H9 (cell line): ENCODE data around the gene ZBTB45. TPM values are rescaled to one million over a fixed set of nuclear protein-coding genes. Genes with fewer than 3 reads are reported as not detected.
"Not testable (repeated sequence)": the region's sequence is repeated elsewhere in the genome, so short reads cannot be mapped to it uniquely, and the experiment has no call there.

ENCODE experiments used
- DNase-seq: peaks from one replicate; pipeline ENCODE4 v3.0.0-alpha.2; 2017
- H2AFZ ChIP-seq: one replicate; pipeline ENCODE4 v1.6.1; 2013; ENCODE audit warnings: mild to moderate bottlenecking, low read length, control low read depth, moderate library complexity
- H2AK5ac ChIP-seq: 2 replicates; pipeline ENCODE4 v1.6.1; 2013; ENCODE audit warnings: low read length, control low read depth, mixed read lengths; ENCODE audit not compliant: insufficient read length
- H2BK120ac ChIP-seq: one replicate; pipeline ENCODE4 v1.6.1; 2013; ENCODE audit warnings: low read depth, mild to moderate bottlenecking, low read length, control low read depth, inconsistent platforms; ENCODE audit not compliant: poor library complexity, severe bottlenecking
- H2BK12ac ChIP-seq: 2 replicates; pipeline ENCODE4 v1.6.1; 2013; ENCODE audit warnings: low read length, control low read depth, mixed read lengths, low read depth; ENCODE audit not compliant: insufficient read length
- H2BK15ac ChIP-seq: 2 replicates; pipeline ENCODE4 v1.6.1; 2013; ENCODE audit warnings: low read depth, low read length, control low read depth
- H2BK20ac ChIP-seq: one replicate; pipeline ENCODE4 v1.6.1; 2013; ENCODE audit warnings: low read depth, mild to moderate bottlenecking, low read length, control low read depth, inconsistent platforms; ENCODE audit not compliant: poor library complexity, severe bottlenecking
- H2BK5ac ChIP-seq: 2 replicates; pipeline ENCODE4 v1.6.1; 2013; ENCODE audit warnings: low read length, control low read depth, mixed read lengths; ENCODE audit not compliant: insufficient read length
- H3K14ac ChIP-seq: 2 replicates; pipeline ENCODE4 v1.6.1; 2013; ENCODE audit warnings: low read length, control low read depth; ENCODE audit not compliant: insufficient read depth
- H3K18ac ChIP-seq: 2 replicates; pipeline ENCODE4 v1.6.1; 2013; ENCODE audit warnings: low read depth, mild to moderate bottlenecking, mixed read lengths, low read length, control low read depth; ENCODE audit not compliant: insufficient read length
- H3K23ac ChIP-seq: 2 replicates; pipeline ENCODE4 v1.6.1; 2013; ENCODE audit warnings: low read length, control low read depth, mixed read lengths, low read depth; ENCODE audit not compliant: insufficient read length
- H3K23me2 ChIP-seq: 2 replicates; pipeline ENCODE4 v1.6.1; 2013; ENCODE audit warnings: low read depth, mild to moderate bottlenecking, mixed read lengths, low read length, control low read depth; ENCODE audit not compliant: insufficient read length, poor library complexity, severe bottlenecking
- H3K27ac ChIP-seq: 2 replicates; pipeline ENCODE4 v1.5.1; 2013; ENCODE audit warnings: low read length, control low read depth, mixed read lengths, low read depth; ENCODE audit not compliant: insufficient read length
- H3K27me3 ChIP-seq: 2 replicates; pipeline ENCODE4 v1.6.1; 2013; ENCODE audit warnings: low read length, control low read depth, inconsistent platforms; ENCODE audit not compliant: insufficient read depth
- H3K4ac ChIP-seq: 2 replicates; pipeline ENCODE4 v1.6.1; 2013; ENCODE audit warnings: low read depth, mild to moderate bottlenecking, control low read depth, inconsistent platforms, low read length, moderate library complexity
- H3K4me1 ChIP-seq: 2 replicates; pipeline ENCODE4 v1.6.1; 2013; ENCODE audit warnings: low read length, control low read depth, inconsistent platforms; ENCODE audit not compliant: insufficient read depth
- H3K4me2 ChIP-seq: 2 replicates; pipeline ENCODE4 v1.6.1; 2013; ENCODE audit warnings: low read length, control low read depth, mixed read lengths; ENCODE audit not compliant: insufficient read length, insufficient read depth
- H3K56ac ChIP-seq: 2 replicates; pipeline ENCODE4 v1.6.1; 2013; ENCODE audit warnings: low read depth, mild to moderate bottlenecking, mixed read lengths, low read length, control low read depth; ENCODE audit not compliant: insufficient read length
- H3K79me1 ChIP-seq: 2 replicates; pipeline ENCODE4 v1.6.1; 2013; ENCODE audit warnings: low read depth, mild to moderate bottlenecking, moderate library complexity, low read length, control low read depth, inconsistent platforms; ENCODE audit not compliant: insufficient read depth, poor library complexity, severe bottlenecking
- H3K79me2 ChIP-seq: 2 replicates; pipeline ENCODE4 v1.6.1; 2013; ENCODE audit warnings: low read length, control low read depth, inconsistent platforms; ENCODE audit not compliant: insufficient read depth
- H3K9ac ChIP-seq: 2 replicates; pipeline ENCODE4 v1.6.1; 2013; ENCODE audit warnings: low read length, control low read depth, mixed read lengths; ENCODE audit not compliant: insufficient read length; ENCODE audit errors: extremely low read depth
- H3K9me3 ChIP-seq: one replicate; pipeline ENCODE4 v1.6.1; 2013; ENCODE audit warnings: low read depth, low read length, inconsistent platforms; ENCODE audit not compliant: control insufficient read depth
- H3T11ph ChIP-seq: one replicate; pipeline ENCODE4 v1.6.1; 2013; ENCODE audit warnings: mild to moderate bottlenecking, low read length, control low read depth, inconsistent platforms
- H4K20me1 ChIP-seq: one replicate; pipeline ENCODE4 v1.6.1; 2013; ENCODE audit not compliant: control insufficient read depth, insufficient read length, insufficient read depth
- H4K5ac ChIP-seq: 2 replicates; pipeline ENCODE4 v1.6.1; 2013; ENCODE audit warnings: low read depth, mild to moderate bottlenecking, mixed read lengths, low read length, control low read depth; ENCODE audit not compliant: insufficient read length
- H4K8ac ChIP-seq: replicated peaks from 2 replicates; pipeline ENCODE4 v1.6.1; 2013; ENCODE audit warnings: low read length, control low read depth, mixed read lengths, low read depth; ENCODE audit not compliant: insufficient read length
- H4K91ac ChIP-seq: 2 replicates; pipeline ENCODE4 v1.6.1; 2013; ENCODE audit warnings: low read depth, mild to moderate bottlenecking, moderate library complexity, mixed read lengths, low read length, control low read depth; ENCODE audit not compliant: insufficient read length
- H3K27ac Mint-ChIP-seq, 3 experiments: 2 replicates in 2 of 3; 3 replicates in 1 of 3; pipeline ENCODE4 v1.8.0; 2020 to 2021; ENCODE audit warnings: mixed read lengths in 3 of 3, mild to moderate bottlenecking in 1 of 3, moderate library complexity in 1 of 3
- H3K27me3 Mint-ChIP-seq: 2 replicates; pipeline ENCODE4 v1.8.0; 2021; ENCODE audit warnings: low read depth, mild to moderate bottlenecking, moderate library complexity, mixed read lengths
- H3K36me3 Mint-ChIP-seq, 3 experiments: 2 replicates in 2 of 3; 3 replicates in 1 of 3; pipeline ENCODE4 v1.8.0; 2020 to 2021; ENCODE audit warnings: low read depth in 3 of 3, mixed read lengths in 3 of 3; ENCODE audit not compliant: insufficient read depth in 1 of 3
- H3K4me1 Mint-ChIP-seq, 2 experiments: 2 replicates each; pipeline ENCODE4 v1.8.0; 2020; ENCODE audit warnings: mixed read lengths in 2 of 2
- H3K4me3 Mint-ChIP-seq, 2 experiments: 2 replicates in 1 of 2; 3 replicates in 1 of 2; pipeline ENCODE4 v1.8.0; 2020 to 2021; ENCODE audit warnings: mild to moderate bottlenecking in 2 of 2, mixed read lengths in 2 of 2, moderate library complexity in 1 of 2
- H3K9me3 Mint-ChIP-seq, 2 experiments: 2 replicates in 1 of 2; 3 replicates in 1 of 2; pipeline ENCODE4 v1.8.0; 2020; ENCODE audit warnings: mild to moderate bottlenecking in 2 of 2, mixed read lengths in 2 of 2, moderate library complexity in 1 of 2
- CTCF ChIP-seq: fragments of 200-600 bp; sonication (generic); conservative IDR thresholded peaks from 3 replicates; pipeline ENCODE4 v1.8.0; 2021; ENCODE audit warnings: antibody characterized with exemption, mild to moderate bottlenecking
- WGBS: extraction: QIAGEN DNeasy Blood & Tissue Kit; methylation state at CpG from one replicate; pipeline ENCODE4 v1.1.7; 2013; ENCODE audit warnings: missing lambda C conversion rate, low lambda C conversion rate, mixed read lengths; ENCODE audit not compliant: insufficient read length; ENCODE audit errors: extremely low coverage; 5-methylcytosine and 5-hydroxymethylcytosine counted together
- total RNA-seq: library from RNA; stranded (reverse); gene quantifications from 2 replicates; pipeline ENCODE4 v1.2.1, GENCODE V29; 2021

Gene ZBTB45
- total RNA-seq, 1 experiment from 2014 or later = 18.7 TPM

DNA sequence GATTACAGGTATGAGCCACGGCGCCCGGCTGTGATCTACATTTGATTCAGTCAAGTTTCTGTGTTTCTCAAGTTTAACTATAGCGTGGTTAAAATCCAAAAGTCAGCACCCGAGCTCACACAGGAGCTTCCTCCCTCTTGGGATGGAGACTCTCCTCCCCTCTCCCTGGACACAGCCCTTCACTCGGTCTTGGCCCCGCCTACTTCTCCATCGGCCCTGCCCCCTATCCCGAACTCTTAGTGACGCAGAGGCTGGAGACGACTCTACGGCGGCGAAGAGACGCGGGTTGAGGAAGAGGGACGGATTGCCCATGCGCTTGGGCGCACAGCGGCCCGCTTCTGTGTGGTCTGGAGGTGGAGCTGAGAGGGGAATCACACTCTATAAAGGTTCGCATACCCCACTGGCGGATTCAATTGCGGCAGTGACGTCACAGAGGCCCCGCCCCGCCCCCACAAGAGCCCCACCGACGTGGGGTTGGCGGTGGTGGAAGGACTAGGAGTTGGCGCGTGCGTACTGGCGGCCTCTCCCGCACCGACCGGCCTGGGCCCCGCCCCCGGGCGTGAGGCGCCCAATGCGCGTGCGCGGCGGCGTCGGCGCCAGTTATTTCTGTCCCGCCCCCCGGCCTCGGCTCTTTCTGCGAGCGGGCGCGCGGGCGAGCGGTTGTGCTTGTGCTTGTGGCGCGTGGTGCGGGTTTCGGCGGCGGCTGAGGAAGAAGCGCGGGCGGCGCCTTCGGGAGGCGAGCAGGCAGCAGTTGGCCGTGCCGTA is 24.4 kb upstream of the ZBTB45 start, which contains the start of gene TRIM28:
Gene TRIM28 (plus strand): TSS at position 239 of the 765 bp plus-strand sequence. CDS start 694 bp downstream, outside the sequence.
- Histone ChIP-seq H2BK5ac (no peak within 1 kb of the TSS), H3K9me3 (no peaks in the 10 kb centered on the region), H2BK15ac (no peak within 1 kb of the TSS), H3K4me1 (peaks cover 4% of the 10 kb centered on the region; the same call in 1 of the 2 replicates), H3K18ac (peak within 1 kb of the TSS; percentile 89), H2BK120ac (no peak within 1 kb of the TSS), H4K5ac (no peak within 1 kb of the TSS), H3K23ac (no peak within 1 kb of the TSS), H2AFZ (no peak within 1 kb of the TSS), H3K9ac (peak within 1 kb of the TSS; percentile 91), H4K20me1 (peaks cover 7% of the 10 kb centered on the region), H2AK5ac (no peak within 1 kb of the TSS), H3K4ac (no peak within 1 kb of the TSS), H3K79me1 (peaks cover 14% of the 10 kb centered on the region), H3T11ph (no peak within 1 kb of the TSS), H4K8ac (no peak within 1 kb of the TSS), H3K4me2 (peak within 1 kb of the TSS; percentile 99), H2BK20ac (no peak within 1 kb of the TSS), H3K27ac (peak within 1 kb of the TSS; percentile 75), H3K14ac (peak within 1 kb of the TSS; percentile 98), H3K23me2 (peaks cover 11% of the 10 kb centered on the region), H3K79me2 (peaks cover 26% of the 10 kb centered on the region), H4K91ac (no peak within 1 kb of the TSS), H3K56ac (no peak within 1 kb of the TSS), H2BK12ac (no peak within 1 kb of the TSS), H3K27me3 (peaks cover 4% of the 10 kb centered on the region; the same call in 1 of the 2 replicates)
- TF ChIP-seq CTCF = no peak
- Mint-ChIP-seq H3K9me3 (no peaks in the 10 kb centered on the region; a peak in 1 of 5 replicates), H3K27ac (peak within 1 kb of the TSS; percentile 99 to 100 (median 100)), H3K4me1 (peaks cover 17 to 18% of the 10 kb centered on the region in 2 experiments), H3K4me3 (peak within 1 kb of the TSS; percentile 98 to 100), H3K36me3 (peaks cover 38 to 42% (median 41%) of the 10 kb centered on the region in 3 experiments), H3K27me3 (peaks cover 35% of the 10 kb centered on the region)
- WGBS = no CpG with 5 or more reads among the region's 73 CpGs
- DNase-seq = peak; percentile 97

- H2BK120ac ChIP-seq, H3T11ph ChIP-seq, H4K8ac ChIP-seq, H3K14ac ChIP-seq, H4K91ac ChIP-seq, H3K4me2 ChIP-seq, DNase-seq, H3K9ac ChIP-seq, H4K5ac ChIP-seq, H3K27me3 ChIP-seq, H3K4ac ChIP-seq, H3K27ac ChIP-seq, H4K20me1 ChIP-seq, H2BK15ac ChIP-seq, H3K9me3 ChIP-seq, H3K18ac ChIP-seq, H2BK12ac ChIP-seq, H3K4me1 ChIP-seq, H2BK20ac ChIP-seq, H3K56ac ChIP-seq, H2AFZ ChIP-seq, H2BK5ac ChIP-seq, H3K27ac Mint-ChIP-seq, H3K9me3 Mint-ChIP-seq, H3K23ac ChIP-seq: not testable (repeated sequence)
- Histone ChIP-seq H2AK5ac (peak overlapping the region; percentile 31), H3K23me2 (peaks cover 13% of the 10 kb centered on the region), H3K79me2 (peaks cover 26% of the 10 kb centered on the region), H3K79me1 (peaks cover 11% of the 10 kb centered on the region)
- Mint-ChIP-seq H3K4me3 (peak overlapping the region; percentile 41 to 72), H3K4me1 (peaks cover 20 to 22% of the 10 kb centered on the region in 2 experiments), H3K36me3 (peaks cover 28 to 30% (median 30%) of the 10 kb centered on the region in 3 experiments), H3K27me3 (peaks cover 38% of the 10 kb centered on the region)
- WGBS = no CpG with 5 or more reads among the region's 18 CpGs
These were observed 23.2 kb upstream of the ZBTB45 start for GRCh38 chr19:58542641-58543372.
